Coronary artery (tissue), 2 donors: ENCODE results near the gene GDPD4.
"Not testable (repeated sequence)": the region's sequence is repeated elsewhere in the genome, so short reads cannot be mapped to it uniquely, and the experiment has no call there.

Experiments used
- DNase-seq: peaks from one replicate; pipeline ENCODE4 v3.0.0-alpha.2; 2017; ENCODE audit warnings: low spot score
- H3K27ac ChIP-seq, 2 donors: fragments of 200-600 bp; sonication (generic); one replicate each; pipeline ENCODE4 v1.5.1; 2016 to 2019
- H3K4me3 ChIP-seq: fragments of 200-600 bp; sonication (generic); 2 replicates; pipeline ENCODE4 v1.5.1; 2016; ENCODE audit warnings: mild to moderate bottlenecking, moderate library complexity
- TF ChIP-seq, protein P1 (sequence below): fragments of 200-600 bp; sonication (generic); IDR thresholded peaks from one replicate; pipeline ENCODE4 v1.5.1; 2019; ENCODE audit warnings: antibody characterized with exemption

GDPD4 gene

DNA sequence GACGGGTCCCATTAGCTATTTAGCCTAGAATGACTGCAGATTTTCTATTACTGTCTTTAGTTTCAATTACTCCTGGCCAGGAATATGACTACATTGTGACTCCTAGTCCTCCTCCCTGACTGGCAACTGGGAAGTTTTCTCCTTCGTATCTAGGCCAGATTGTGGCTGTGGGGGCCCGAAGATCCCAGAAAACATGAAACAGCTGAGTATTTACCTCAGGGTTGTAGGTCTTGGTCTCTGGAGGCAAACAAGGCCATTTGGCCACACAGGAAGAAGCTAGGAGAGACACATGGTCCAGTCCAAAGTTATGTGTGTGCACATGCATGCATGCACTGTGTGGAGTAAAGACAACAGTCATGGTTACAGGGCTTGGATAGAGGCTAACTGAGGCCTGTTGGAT, 10.2 kb upstream of the GDPD4 start:
- Histone ChIP-seq H3K4me3 (no peak overlapping the region), H3K27ac (no peak overlapping the region)
- no peak for DNase-seq
- TF ChIP-seq, protein P1, sequence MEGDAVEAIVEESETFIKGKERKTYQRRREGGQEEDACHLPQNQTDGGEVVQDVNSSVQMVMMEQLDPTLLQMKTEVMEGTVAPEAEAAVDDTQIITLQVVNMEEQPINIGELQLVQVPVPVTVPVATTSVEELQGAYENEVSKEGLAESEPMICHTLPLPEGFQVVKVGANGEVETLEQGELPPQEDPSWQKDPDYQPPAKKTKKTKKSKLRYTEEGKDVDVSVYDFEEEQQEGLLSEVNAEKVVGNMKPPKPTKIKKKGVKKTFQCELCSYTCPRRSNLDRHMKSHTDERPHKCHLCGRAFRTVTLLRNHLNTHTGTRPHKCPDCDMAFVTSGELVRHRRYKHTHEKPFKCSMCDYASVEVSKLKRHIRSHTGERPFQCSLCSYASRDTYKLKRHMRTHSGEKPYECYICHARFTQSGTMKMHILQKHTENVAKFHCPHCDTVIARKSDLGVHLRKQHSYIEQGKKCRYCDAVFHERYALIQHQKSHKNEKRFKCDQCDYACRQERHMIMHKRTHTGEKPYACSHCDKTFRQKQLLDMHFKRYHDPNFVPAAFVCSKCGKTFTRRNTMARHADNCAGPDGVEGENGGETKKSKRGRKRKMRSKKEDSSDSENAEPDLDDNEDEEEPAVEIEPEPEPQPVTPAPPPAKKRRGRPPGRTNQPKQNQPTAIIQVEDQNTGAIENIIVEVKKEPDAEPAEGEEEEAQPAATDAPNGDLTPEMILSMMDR = no peak

DNA sequence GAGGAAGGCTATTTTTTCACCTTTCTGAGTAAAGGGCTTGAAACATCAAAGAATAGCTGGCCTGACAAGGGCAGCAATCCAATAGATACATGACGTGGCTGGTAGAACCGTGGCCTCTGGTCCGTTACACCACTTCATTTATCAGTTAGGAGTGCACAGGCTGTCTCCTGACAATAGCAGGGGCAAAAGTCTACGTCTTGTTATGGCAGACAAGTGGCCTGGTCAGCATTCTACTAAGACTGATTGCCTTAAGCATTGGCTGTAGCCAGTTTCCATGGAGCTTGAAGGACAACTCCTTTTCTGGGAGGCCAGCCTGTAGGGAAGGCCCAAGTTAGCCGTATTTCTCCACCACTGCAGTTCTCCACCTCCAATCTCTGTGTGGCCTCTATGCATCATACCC, 9.2 kb upstream of the GDPD4 start:
- no peak for DNase-seq
- Histone ChIP-seq H3K27ac (no peak overlapping the region), H3K4me3 (no peak overlapping the region)
- TF ChIP-seq, protein P1 = no peak

DNA sequence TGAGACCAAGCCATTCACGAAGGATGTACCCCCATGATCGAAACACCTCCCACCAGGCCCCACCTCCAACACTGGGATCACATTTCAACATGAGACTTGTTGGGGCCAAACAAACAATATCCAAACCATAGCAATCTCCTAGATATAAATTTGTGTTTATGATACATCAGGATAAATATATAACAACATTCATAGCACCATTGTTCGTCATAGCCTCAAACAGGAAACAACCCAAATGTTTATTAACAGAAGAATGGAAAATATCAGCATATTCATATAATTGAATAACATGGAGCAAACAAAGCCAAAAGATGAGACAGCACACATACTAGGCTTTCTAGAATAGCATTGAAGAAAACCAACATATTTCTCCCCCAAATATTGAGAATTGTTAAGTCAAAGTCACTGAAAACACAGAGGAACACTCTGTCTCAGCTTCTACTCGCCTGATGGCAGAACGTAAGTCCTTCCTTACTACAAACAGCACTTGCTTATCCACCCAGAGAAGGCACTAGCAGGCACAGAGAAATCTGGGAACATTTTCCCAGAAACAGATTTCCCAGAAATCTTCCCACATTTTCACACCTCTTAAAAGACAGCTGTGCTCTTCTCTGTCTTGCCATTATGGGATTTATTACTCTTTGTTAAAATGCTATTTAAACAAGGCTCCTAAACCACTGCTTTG, 8.1 kb upstream of the GDPD4 start:
- DNase-seq = no peak
- TF ChIP-seq, protein P1 = no peak
- no peak overlapping the region for H3K4me3 ChIP-seq
- no peak overlapping the region for H3K27ac ChIP-seq

DNA sequence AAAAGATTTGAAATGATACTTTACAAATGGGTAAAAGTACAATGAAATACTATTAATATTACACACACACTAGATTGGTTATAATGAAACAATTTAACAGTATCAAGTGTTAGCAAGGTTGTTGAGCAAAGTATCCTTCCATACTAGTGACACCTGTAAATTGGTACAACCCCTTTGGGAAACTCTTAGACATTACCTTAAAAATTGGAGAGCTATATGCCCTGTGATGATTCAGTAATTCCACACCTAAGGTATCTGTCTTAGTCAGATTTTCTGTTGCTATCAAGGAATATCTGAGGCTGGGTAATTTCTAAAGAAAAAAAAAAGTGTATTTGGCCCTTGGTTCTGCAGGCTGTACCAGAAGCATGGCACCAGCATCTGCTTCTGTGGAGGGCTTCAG, 7.4 kb upstream of the GDPD4 start:
- H3K4me3 ChIP-seq = no peak overlapping the region
- TF ChIP-seq, protein P1 = no peak
- DNase-seq = no peak
- no peak overlapping the region for H3K27ac ChIP-seq

DNA sequence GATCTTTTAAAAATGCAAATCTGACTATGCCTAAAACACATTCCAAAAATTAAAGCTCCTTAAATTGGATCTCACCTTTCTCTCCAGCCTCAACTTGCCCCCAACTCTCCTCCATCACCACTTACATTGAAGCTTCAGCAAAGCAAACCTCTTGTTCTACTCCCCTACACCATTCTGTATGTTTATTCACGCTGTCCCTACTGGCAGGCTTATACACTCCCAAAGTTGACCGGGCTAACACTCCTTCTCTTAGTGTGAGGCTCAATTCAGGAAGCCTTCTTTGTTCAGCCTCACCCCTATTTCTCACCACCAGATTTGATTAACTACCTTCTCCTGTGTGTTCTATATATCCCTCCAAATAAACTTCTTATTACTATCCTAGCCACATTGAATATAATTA, 1.8 kb upstream of the GDPD4 start:
- no peak for DNase-seq
- no peak overlapping the region for H3K27ac ChIP-seq
- no peak overlapping the region for H3K4me3 ChIP-seq
- TF ChIP-seq, protein P1 = no peak

DNA sequence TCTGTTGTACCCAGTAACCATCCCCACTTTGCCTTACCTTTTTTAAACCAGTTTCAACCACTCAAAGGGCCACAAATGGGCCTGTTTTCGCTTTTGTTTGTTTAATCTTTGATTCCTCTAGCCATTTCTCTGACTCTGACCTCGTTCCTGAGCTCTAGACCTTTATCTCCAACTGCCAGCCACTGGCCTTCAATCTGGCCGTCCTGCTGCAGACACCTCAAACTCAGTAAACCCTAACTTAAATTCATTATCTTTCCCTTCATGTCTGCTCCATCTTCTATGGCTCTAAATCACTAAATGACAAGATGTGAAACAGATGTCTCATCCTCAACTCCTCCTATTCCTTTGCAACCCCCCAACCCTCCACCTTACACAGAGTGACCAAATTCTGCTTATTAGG, 1.3 kb upstream of the GDPD4 start:
- DNase-seq = no peak
- Histone ChIP-seq H3K4me3 (no peak overlapping the region), H3K27ac (no peak overlapping the region)
- TF ChIP-seq, protein P1 = no peak

DNA sequence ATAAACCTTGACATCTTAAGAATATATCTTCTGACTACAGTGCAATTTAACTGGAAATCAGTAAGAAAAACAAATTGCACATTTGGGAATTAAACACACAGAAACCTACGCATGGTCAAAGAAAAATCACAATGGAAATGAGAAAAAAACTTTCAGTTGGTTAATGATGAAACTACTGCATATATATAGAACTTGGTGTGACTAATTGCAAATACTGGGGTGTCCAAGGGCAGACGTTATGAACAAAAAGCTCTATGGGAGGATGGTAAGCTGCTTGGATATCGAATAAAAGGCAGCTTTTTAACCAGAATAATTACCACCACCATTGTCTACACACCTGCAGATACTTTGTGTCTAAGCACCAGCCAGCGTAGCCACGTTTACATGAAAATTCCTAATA, 791 bp downstream of the GDPD4 start:
- Histone ChIP-seq H3K4me3 (no peak overlapping the region), H3K27ac (no peak overlapping the region)
- TF ChIP-seq, protein P1 = no peak
- DNase-seq = no peak

DNA sequence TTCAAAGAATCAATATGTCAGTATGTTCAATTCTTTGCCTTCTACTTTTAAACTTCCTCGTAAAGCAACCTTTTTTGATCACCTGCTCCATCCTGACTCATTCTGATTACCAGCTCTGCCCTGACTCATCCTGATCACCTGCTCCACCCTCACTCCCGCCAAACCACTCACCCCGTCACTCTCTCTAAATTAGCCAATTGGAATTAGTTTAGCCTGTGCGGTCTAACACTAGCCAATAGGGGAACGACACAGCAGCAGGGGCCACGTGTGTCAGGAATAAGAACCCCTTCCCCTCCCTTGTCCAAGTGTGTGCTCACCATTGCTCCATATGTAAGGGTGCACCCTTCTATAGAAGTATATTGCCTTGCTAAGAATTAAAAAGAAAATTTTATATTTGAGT, 1.5 kb downstream of the GDPD4 start:
- H3K4me3 ChIP-seq, DNase-seq: not testable (repeated sequence)

More for the DNA sequence above, 1.5 kb downstream of the GDPD4 start:
- not testable (repeated sequence) for H3K27ac ChIP-seq
